Activated CD8-positive, alpha-beta memory T cell treated with anti-CD3 and anti-CD28 coated beads, Interleukin-2, amount 10 ng/mL, durations not matched to agents 7 days and 5 days (primary cell): ENCODE measurements around the gene HID1. TPM values are rescaled to one million over a fixed set of nuclear protein-coding genes. Genes with fewer than 3 reads are reported as not detected.
"Not testable (repeated sequence)": the region's sequence is repeated elsewhere in the genome, so short reads cannot be mapped to it uniquely, and the experiment has no call there.

Source experiments
- ATAC-seq: fragments of 150-1000 bp; cut with Tn5 transposase; one replicate; pipeline ENCODE4 v1.10.0; 2021; ENCODE audit warnings: moderate library complexity
- CTCF ChIA-PET: fragments of 350-600 bp; sonication (Branson Sonifier 250); formaldehyde crosslinking; loops from one replicate; lab custom pipeline; 2021; ENCODE audit warnings: antibody characterized with exemption; lab: Charles Lee
- DNase-seq: peaks from one replicate; pipeline ENCODE4 v3.0.0-alpha.2; 2020
- H3K27ac Mint-ChIP-seq: one replicate; pipeline ENCODE4 v1.8.0; 2021; ENCODE audit warnings: mild to moderate bottlenecking, mixed read lengths
- H3K27me3 Mint-ChIP-seq: one replicate; pipeline ENCODE4 v1.8.0; 2021; ENCODE audit warnings: mixed read lengths
- H3K36me3 Mint-ChIP-seq: one replicate; pipeline ENCODE4 v1.8.0; 2021; ENCODE audit warnings: mild to moderate bottlenecking, mixed read lengths
- H3K4me1 Mint-ChIP-seq: one replicate; pipeline ENCODE4 v1.8.0; 2021; ENCODE audit warnings: mixed read lengths
- H3K4me3 Mint-ChIP-seq: one replicate; pipeline ENCODE4 v1.8.0; 2021; ENCODE audit warnings: mild to moderate bottlenecking, moderate library complexity, mixed read lengths
- H3K9me3 Mint-ChIP-seq: one replicate; pipeline ENCODE4 v1.8.0; 2022; ENCODE audit warnings: low read depth, mixed read lengths
- total RNA-seq, 2 experiments: library from RNA; stranded (reverse); gene quantifications; one replicate each; pipeline ENCODE4 v1.2.3, GENCODE V29; 2021

Gene HID1
- total RNA-seq, 2 experiments from 2014 or later = not detected

DNA sequence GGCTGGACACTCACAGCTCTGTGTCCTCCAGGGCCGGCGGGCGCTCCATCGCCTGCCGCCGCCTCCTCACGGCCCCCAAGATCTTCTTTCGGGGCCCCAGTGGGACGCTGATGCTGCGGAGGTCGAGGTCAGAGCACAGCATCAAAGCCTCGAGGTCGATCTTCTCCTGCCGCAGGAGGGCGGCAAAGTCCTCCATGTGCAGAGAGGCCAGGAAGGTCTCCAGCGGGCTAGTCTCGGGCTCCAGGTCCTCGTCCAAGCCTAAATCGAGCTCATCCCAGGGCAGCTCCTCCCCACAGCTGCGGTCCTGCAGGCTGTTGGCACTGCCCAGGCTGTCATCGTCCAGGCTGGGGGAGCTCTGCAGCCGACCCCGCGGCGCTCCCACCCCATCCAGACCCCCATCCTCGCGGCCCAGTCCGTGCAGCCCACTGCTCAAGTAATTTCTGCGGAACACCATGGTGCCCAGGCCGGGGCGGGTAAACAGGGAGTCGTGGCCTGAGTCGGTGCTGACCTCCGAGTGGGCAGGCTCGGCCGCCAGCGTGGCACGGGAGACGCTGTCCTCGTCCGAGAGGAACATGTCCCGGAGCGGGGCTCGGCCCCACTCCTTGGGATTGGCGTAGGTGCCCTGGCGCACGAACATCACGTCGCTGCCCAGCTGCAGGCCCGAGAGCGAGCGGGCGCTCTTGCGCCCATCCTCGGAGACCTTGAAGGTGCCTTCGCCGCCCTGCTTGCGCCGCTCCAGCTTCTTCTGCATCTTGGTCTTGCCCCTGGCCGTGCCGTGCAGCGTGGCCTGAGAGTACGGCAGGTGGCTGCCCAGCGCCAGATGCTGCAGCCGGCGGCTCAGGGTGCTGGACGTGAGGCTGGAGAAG is 52.9 kb downstream of the HID1 start:
- Mint-ChIP-seq H3K36me3 (no peaks in the 10 kb centered on the region), H3K4me3 (no peak overlapping the region), H3K27me3 (peaks cover 52% of the 10 kb centered on the region), H3K27ac (no peak overlapping the region), H3K4me1 (peaks cover 6% of the 10 kb centered on the region), H3K9me3 (no peaks in the 10 kb centered on the region)
- no peak for DNase-seq
- CTCF ChIA-PET = interaction anchor here (0.6 to 8.2 kb wide), 4 partner anchors 18 to 54 kb away, joined by 3 to 116 read pairs (median 4); no protein-coding TSS in a partner anchor
- no peak for ATAC-seq

GRCh38 chr17:74918906-74919305 is 53.7 kb downstream of the HID1 start:
- H3K27ac Mint-ChIP-seq = no peak overlapping the region
- no peak overlapping the region for H3K4me3 Mint-ChIP-seq
- H3K4me1 Mint-ChIP-seq = peaks cover 6% of the 10 kb centered on the region
- ATAC-seq (no peak), DNase-seq (no peak)
- CTCF ChIA-PET = interaction anchor here (1.0 to 8.2 kb wide), 3 partner anchors 17 to 53 kb away, joined by 3 to 116 read pairs (median 4); no protein-coding TSS in a partner anchor
- H3K27me3 Mint-ChIP-seq = peaks cover 46% of the 10 kb centered on the region
- no peaks in the 10 kb centered on the region for H3K36me3 Mint-ChIP-seq
- H3K9me3 Mint-ChIP-seq = no peaks in the 10 kb centered on the region

- H3K4me3 Mint-ChIP-seq = no peak overlapping the region
- DNase-seq (no peak), ATAC-seq (no peak)
- no peaks in the 10 kb centered on the region for H3K36me3 Mint-ChIP-seq
- H3K9me3 Mint-ChIP-seq = no peaks in the 10 kb centered on the region
- H3K27ac Mint-ChIP-seq = no peak overlapping the region
- peaks cover 33% of the 10 kb centered on the region for H3K27me3 Mint-ChIP-seq
- no peaks in the 10 kb centered on the region for H3K4me1 Mint-ChIP-seq
- CTCF ChIA-PET = interaction anchor here (1.1 kb wide), 1 partner anchor 126 kb away, joined by 6 read pairs; no protein-coding TSS in a partner anchor
Measured at GRCh38 chr17:74917430-74917829, 55.1 kb downstream of the HID1 start.

DNA sequence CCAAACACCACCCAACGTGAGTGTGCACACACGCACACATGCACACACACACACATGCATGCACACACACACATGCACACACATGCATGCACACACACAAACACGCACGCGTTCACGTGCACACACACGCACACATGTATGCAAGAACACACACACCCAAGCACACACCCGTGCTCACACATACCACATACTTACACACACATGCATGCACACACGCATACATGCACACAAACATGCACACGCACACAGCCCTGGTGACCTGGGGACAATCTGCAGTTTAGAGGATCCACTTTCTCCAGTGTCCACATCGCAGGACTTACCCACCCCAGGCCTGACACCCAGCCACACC is 55.7 kb downstream of the HID1 start:
- no peak overlapping the region for H3K4me3 Mint-ChIP-seq
- no peaks in the 10 kb centered on the region for H3K4me1 Mint-ChIP-seq
- peaks cover 29% of the 10 kb centered on the region for H3K27me3 Mint-ChIP-seq
- ATAC-seq (no peak), DNase-seq (no peak)
- CTCF ChIA-PET = interaction anchor here (0.8 to 1.1 kb wide), 2 partner anchors 11 to 126 kb away, joined by 3 to 6 read pairs; no protein-coding TSS in a partner anchor
- H3K9me3 Mint-ChIP-seq = no peaks in the 10 kb centered on the region
- H3K36me3 Mint-ChIP-seq = no peaks in the 10 kb centered on the region
- no peak overlapping the region for H3K27ac Mint-ChIP-seq

DNA sequence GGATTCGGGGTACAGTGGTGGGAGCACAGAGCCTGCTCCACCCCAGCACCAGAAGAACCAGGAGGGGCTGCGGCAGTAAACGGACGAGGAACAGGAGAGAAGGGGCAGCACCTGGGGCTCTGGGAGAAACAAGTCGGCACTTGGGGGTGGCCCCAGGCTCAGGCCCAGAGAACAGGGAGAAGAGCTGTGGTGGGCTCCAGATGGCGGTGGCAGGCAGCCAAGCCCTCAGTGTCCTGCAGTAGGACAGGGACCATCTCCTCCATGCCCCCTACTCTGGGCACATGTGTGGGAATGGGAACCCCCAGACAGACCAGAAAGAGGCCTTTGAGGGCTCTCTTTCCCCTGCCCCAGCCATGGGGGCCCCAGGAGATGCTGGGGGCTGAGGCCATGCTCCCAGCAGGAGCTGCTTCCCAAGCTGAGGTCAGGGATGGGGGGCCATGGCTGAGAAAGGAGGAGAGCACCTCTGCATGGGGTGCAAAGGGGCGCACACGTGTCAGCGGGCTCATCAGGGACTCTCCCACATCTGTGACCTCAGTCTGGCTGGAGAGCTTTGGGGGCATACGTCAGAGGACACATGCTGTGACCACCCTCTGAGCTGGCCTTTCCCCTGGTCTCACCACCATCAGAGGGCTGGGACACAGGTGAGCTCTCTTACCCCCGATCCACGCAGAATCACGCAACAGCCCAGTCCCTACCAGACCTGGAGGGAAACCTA is 56.3 kb downstream of the HID1 start:
- H3K4me1 Mint-ChIP-seq = no peaks in the 10 kb centered on the region
- H3K4me3 Mint-ChIP-seq = no peak overlapping the region
- no peaks in the 10 kb centered on the region for H3K36me3 Mint-ChIP-seq

DNA sequence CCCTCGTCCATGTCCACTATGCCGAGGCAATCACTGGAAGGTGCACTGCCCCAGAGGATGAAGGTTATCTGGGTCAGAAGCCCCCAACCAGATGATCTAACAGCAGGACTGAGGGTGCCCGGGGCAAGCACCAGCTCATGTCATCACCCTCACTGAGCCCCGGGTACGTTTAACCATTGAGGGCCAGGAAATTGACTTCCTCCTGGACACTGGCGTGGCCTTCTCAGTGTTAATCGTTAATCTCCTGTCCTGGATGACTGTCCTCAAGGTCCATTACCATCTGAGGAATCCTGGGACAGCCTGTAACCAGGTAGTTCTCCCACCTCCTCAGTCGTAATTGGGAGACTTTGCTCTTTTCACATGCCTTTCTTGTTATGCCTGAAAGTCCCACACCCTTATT is 61.1 kb downstream of the HID1 start:
- H3K9me3 Mint-ChIP-seq, ATAC-seq, H3K36me3 Mint-ChIP-seq, CTCF ChIA-PET, DNase-seq, H3K27me3 Mint-ChIP-seq, H3K4me1 Mint-ChIP-seq, H3K27ac Mint-ChIP-seq, H3K4me3 Mint-ChIP-seq: not testable (repeated sequence)

More for the DNA sequence above, 56.3 kb downstream of the HID1 start:
- CTCF ChIA-PET = interaction anchor here (0.8 to 1.1 kb wide), 2 partner anchors 10 to 125 kb away, joined by 3 to 6 read pairs; no protein-coding TSS in a partner anchor
- no peak for ATAC-seq
- DNase-seq = no peak
- peaks cover 23% of the 10 kb centered on the region for H3K27me3 Mint-ChIP-seq
- H3K27ac Mint-ChIP-seq = no peak overlapping the region
- no peaks in the 10 kb centered on the region for H3K9me3 Mint-ChIP-seq

- H3K36me3 Mint-ChIP-seq, DNase-seq, ATAC-seq, H3K4me1 Mint-ChIP-seq, CTCF ChIA-PET, H3K27ac Mint-ChIP-seq, H3K4me3 Mint-ChIP-seq, H3K9me3 Mint-ChIP-seq: not testable (repeated sequence)
- peaks cover 10% of the 10 kb centered on the region for H3K27me3 Mint-ChIP-seq
Measured at GRCh38 chr17:74909097-74909496, 63.5 kb downstream of the HID1 start.

GRCh38 chr17:74907012-74907411 is 65.5 kb downstream of the HID1 start:
- Mint-ChIP-seq H3K9me3 (no peaks in the 10 kb centered on the region), H3K36me3 (no peaks in the 10 kb centered on the region), H3K4me3 (no peak overlapping the region)

GRCh38 chr17:74906214-74906793 is 66.3 kb downstream of the HID1 start:
- not testable (repeated sequence) for ATAC-seq, H3K36me3 Mint-ChIP-seq, DNase-seq, H3K4me1 Mint-ChIP-seq, H3K4me3 Mint-ChIP-seq, H3K27ac Mint-ChIP-seq, H3K9me3 Mint-ChIP-seq
- CTCF ChIA-PET = interaction anchor here (0.8 to 1.3 kb wide), 2 partner anchors 10 to 19 kb away, joined by 3 read pairs; no protein-coding TSS in a partner anchor
- H3K27me3 Mint-ChIP-seq = peaks cover 17% of the 10 kb centered on the region

More at GRCh38 chr17:74907012-74907411, 65.5 kb downstream of the HID1 start:
- Mint-ChIP-seq H3K4me1 (no peaks in the 10 kb centered on the region), H3K27me3 (peaks cover 17% of the 10 kb centered on the region), H3K27ac (no peak overlapping the region)
- ATAC-seq (no peak), DNase-seq (no peak)
- CTCF ChIA-PET = interaction anchor here (1.3 kb wide), 1 partner anchor 18 kb away, joined by 3 read pairs; no protein-coding TSS in a partner anchor

- Mint-ChIP-seq H3K4me1 (no peaks in the 10 kb centered on the region), H3K9me3 (no peaks in the 10 kb centered on the region), H3K36me3 (no peaks in the 10 kb centered on the region), H3K27me3 (peaks cover 17% of the 10 kb centered on the region), H3K27ac (no peak overlapping the region), H3K4me3 (no peak overlapping the region)
- no peak for ATAC-seq
- DNase-seq = no peak
- CTCF ChIA-PET = no interaction called here
Measured at GRCh38 chr17:74904687-74905409, 67.7 kb downstream of the HID1 start.

- Mint-ChIP-seq H3K27me3 (peaks cover 13% of the 10 kb centered on the region), H3K36me3 (no peaks in the 10 kb centered on the region), H3K4me3 (no peak overlapping the region), H3K27ac (no peak overlapping the region), H3K9me3 (no peaks in the 10 kb centered on the region), H3K4me1 (no peaks in the 10 kb centered on the region)
- DNase-seq (no peak), ATAC-seq (no peak)
- CTCF ChIA-PET = no interaction called here
Measured at GRCh38 chr17:74903671-74904070, 68.9 kb downstream of the HID1 start.

DNA sequence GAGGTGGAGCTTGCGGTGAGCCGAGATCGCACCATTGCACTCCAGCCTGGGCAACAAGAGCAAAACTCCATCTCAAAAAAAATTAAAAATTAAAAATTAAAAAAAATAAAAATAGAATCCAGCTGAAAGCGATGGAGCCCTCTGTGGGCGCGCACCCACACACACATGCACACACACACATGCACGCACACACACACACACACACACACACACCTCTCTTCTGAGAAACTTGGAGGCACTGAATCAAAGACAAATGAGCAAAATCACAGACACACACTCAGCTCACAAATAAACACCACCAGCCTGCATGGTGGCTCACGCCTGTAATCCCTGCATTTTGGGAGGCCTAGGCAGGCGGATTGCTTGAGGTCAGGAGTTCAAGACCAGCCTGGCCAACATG is 69.5 kb downstream of the HID1 start:
- Mint-ChIP-seq H3K4me3 (no peak overlapping the region), H3K36me3 (no peaks in the 10 kb centered on the region), H3K9me3 (no peaks in the 10 kb centered on the region), H3K27ac (no peak overlapping the region), H3K4me1 (no peaks in the 10 kb centered on the region), H3K27me3 (peaks cover 13% of the 10 kb centered on the region)
- DNase-seq = no peak
- no peak for ATAC-seq
- CTCF ChIA-PET = no interaction called here
